Effector memory CD8-positive, alpha-beta T cell (primary cell): ENCODE measurements around the gene NT5C3B.
"Not testable (repeated sequence)": the region's sequence is repeated elsewhere in the genome, so short reads cannot be mapped to it uniquely, and the experiment has no call there.

Experiments used
- ATAC-seq: fragments of 150-1000 bp; cut with Tn5 transposase; replicated peaks from 2 replicates; pipeline ENCODE4 v1.10.0; 2021; ENCODE audit warnings: mild to moderate bottlenecking, moderate library complexity
- DNase-seq, 3 experiments: peaks; one replicate each; pipeline ENCODE4 v3.0.0; 2021
- H3K27ac Mint-ChIP-seq, 2 donors: one replicate each; pipeline ENCODE4 v1.8.0; 2022; ENCODE audit warnings: mild to moderate bottlenecking in 2 of 2, mixed read lengths in 2 of 2, moderate library complexity in 2 of 2
- H3K27me3 Mint-ChIP-seq, 2 donors: one replicate each; pipeline ENCODE4 v1.8.0; 2022; ENCODE audit warnings: mixed read lengths in 2 of 2
- H3K36me3 Mint-ChIP-seq: one replicate; pipeline ENCODE4 v1.8.0; 2022; ENCODE audit warnings: mild to moderate bottlenecking, moderate library complexity, mixed read lengths; ENCODE audit not compliant: insufficient read depth
- H3K4me1 Mint-ChIP-seq, 2 donors: one replicate each; pipeline ENCODE4 v1.8.0; 2022; ENCODE audit warnings: low read depth in 2 of 2, mixed read lengths in 2 of 2
- H3K4me3 Mint-ChIP-seq, 2 donors: one replicate each; pipeline ENCODE4 v1.8.0; 2022; ENCODE audit warnings: mild to moderate bottlenecking in 2 of 2, mixed read lengths in 2 of 2, moderate library complexity in 2 of 2
- H3K9me3 Mint-ChIP-seq, 2 donors: one replicate each; pipeline ENCODE4 v1.8.0; 2022; ENCODE audit warnings: mixed read lengths in 2 of 2

NT5C3B gene

DNA sequence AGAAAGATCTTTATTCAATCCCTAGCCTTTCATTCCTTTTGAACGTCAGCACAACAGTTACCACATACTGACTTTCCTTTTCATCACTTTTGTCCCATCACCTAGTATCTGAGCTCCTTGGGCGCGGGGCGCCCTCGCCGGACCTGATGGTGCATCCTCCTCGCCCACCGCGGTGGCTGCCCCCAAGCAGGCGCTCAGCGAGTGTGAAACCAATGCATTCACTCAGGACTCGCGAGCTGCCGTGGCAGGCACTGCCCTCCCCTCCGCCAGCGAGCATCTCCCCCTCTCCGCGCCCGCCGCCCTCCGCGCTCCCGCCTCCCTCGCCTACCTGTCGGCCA, 28.4 kb upstream of the NT5C3B start:
- H3K4me3 Mint-ChIP-seq, result no peak overlapping the region
- H3K4me1 Mint-ChIP-seq, result peaks cover 11 to 15% of the 10 kb centered on the region in 2 donors
- ATAC-seq, result peak; percentile 49
- H3K27me3 Mint-ChIP-seq, result no peaks in the 10 kb centered on the region
- no peak overlapping the region for H3K27ac Mint-ChIP-seq
- H3K36me3 Mint-ChIP-seq, result peaks cover 27% of the 10 kb centered on the region
- no peaks in the 10 kb centered on the region for H3K9me3 Mint-ChIP-seq
- no peak for DNase-seq

DNA sequence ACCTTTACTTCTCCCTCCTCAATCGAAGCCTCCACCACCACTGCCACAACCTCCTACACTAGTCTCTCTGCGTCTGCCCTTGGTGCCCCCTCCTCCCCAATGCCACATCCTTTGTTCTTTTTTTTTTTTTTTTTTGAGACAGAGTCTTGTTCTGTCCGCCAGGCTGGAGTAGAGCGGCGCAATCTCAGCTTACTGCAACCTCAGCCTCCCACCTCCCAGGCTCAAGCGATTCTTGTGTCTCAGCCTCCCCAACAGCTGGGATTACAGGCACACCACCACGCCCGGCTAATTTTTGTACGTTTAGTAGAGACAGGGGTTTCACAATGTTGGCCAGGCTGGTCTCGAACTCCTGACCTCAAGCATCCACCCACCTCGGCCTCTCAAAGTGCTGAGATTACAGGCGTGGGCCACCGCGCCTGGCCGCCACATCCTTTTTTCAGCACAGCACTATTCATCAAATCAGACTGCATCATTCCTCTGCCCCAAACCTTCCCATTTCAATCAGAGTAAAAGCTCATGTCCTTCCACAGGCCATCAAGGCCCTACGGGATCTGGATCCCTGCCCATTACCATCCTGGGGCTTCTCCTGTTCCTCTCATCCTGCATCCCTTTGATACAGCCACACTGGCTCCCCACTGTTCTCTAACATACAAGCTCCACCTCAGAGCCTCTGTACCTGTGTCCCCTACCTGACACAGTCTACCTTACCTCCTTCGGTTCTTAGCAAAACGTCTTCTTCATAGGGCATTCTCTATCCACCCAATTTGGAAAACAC, 27.2 kb upstream of the NT5C3B start:
- H3K36me3 Mint-ChIP-seq, result peaks cover 17% of the 10 kb centered on the region
- DNase-seq, result peak; percentile 2 to 13 (median 9)
- ATAC-seq, result peak; percentile 25

DNA sequence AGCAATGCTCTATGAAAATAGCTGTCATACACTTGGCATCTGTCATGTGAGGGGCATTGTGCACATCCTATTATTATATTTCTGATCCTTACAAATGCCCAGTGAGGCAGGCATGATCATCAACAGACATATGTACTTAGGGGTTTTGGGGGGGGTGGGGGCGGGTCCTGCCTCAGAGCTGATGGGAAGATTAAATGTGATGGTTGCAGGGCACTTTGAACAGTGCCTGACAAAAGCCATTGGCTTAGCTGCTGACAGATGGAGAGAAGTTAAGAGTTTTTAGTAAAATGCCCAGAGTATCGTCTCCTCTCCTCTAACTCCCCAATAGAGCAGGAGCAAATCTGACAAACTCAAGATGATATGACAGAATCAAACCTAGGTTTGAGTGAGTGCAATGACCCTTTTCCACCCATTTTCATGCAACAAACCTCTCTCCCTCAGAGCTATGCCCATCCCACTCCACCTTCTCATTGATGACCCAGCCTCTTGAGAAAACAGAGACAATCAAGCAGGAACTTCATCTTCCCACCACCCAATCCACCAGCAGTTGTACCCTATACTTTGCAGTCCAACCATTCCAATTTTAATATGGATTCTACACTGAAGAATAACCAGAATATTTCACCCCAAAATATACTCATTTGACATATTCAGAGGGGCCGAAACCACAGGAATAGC, 24.4 kb upstream of the NT5C3B start:
- no peaks in the 10 kb centered on the region for H3K9me3 Mint-ChIP-seq
- H3K36me3 Mint-ChIP-seq, result peaks cover 16% of the 10 kb centered on the region
- DNase-seq (no peak), ATAC-seq (no peak)
- no peaks in the 10 kb centered on the region for H3K27me3 Mint-ChIP-seq
- no peak overlapping the region for H3K27ac Mint-ChIP-seq
- peak overlapping the region in 1 of 2 donors; percentile 14 for H3K4me3 Mint-ChIP-seq
- peaks cover 14 to 43% of the 10 kb centered on the region in 2 donors for H3K4me1 Mint-ChIP-seq

More for the DNA sequence above, 27.2 kb upstream of the NT5C3B start:
- Mint-ChIP-seq H3K4me3 (no peak overlapping the region), H3K27me3 (no peaks in the 10 kb centered on the region), H3K4me1 (peaks cover 11 to 24% of the 10 kb centered on the region in 2 donors), H3K27ac (no peak overlapping the region), H3K9me3 (no peaks in the 10 kb centered on the region)

DNA sequence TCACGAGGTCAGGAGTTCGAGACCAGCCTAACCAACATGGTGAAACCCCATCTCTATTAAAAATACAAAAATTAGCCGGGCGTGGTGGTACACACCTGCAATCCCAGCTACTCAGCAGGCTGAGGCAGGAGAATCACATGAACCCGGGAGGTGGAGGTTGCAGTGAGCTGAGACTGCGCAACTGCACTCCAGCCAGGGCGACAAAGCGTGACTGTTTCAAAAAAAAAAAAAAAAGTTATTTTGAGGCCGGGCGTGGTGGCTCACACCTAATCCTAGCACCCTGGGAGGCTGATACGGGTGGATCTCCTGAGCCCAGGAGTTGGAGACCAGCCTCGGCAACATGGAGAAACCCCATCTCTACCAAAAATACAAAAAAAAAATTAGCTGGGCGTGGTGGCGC, 15.3 kb upstream of the NT5C3B start:
- ATAC-seq, result not testable (repeated sequence)
- peaks cover 18 to 33% of the 10 kb centered on the region in 2 donors for H3K4me1 Mint-ChIP-seq

DNA sequence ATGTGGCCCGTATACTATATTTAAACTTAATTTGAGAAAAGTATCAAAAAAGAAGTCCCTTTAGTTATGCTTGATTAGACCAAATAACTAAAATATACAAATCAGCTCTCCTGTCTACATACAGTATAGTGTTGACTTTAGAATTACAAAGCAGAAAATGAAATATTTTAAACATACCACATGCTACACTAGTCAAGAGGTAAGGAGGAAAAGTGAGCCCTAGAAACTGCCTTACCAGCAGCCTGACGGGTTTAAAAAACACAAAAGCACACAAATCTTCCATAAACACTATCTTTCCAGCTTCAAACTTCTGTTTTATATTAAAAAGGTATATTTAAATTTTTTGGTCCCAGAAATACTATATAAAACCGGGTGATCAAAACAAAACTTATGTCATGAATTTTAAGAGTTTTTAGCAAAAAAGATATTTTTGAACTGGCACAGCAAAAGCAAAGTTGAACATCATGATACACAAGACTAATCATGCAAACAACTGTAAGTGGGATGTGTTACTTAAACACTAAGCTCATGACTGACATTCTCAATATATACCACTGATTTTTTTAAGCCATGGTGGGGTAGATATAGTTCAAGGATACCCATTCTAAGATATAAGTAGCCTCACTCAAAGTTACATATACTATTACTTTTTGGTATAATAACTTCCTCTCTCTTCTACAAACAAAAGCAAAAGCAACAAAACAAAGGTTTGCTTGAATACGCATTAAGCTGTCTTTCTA, 13.4 kb upstream of the NT5C3B start:
- H3K9me3 Mint-ChIP-seq, result no peaks in the 10 kb centered on the region
- H3K27me3 Mint-ChIP-seq, result no peaks in the 10 kb centered on the region
- H3K36me3 Mint-ChIP-seq, result peaks cover 38% of the 10 kb centered on the region
- peaks cover 17 to 25% of the 10 kb centered on the region in 2 donors for H3K4me1 Mint-ChIP-seq
- DNase-seq (no peak), ATAC-seq (no peak)
- H3K27ac Mint-ChIP-seq, result no peak overlapping the region
- no peak overlapping the region for H3K4me3 Mint-ChIP-seq

More for the DNA sequence above, 15.3 kb upstream of the NT5C3B start:
- H3K36me3 Mint-ChIP-seq, result peaks cover 46% of the 10 kb centered on the region
- H3K9me3 Mint-ChIP-seq, DNase-seq, H3K4me3 Mint-ChIP-seq, H3K27me3 Mint-ChIP-seq, H3K27ac Mint-ChIP-seq: not testable (repeated sequence)

DNA sequence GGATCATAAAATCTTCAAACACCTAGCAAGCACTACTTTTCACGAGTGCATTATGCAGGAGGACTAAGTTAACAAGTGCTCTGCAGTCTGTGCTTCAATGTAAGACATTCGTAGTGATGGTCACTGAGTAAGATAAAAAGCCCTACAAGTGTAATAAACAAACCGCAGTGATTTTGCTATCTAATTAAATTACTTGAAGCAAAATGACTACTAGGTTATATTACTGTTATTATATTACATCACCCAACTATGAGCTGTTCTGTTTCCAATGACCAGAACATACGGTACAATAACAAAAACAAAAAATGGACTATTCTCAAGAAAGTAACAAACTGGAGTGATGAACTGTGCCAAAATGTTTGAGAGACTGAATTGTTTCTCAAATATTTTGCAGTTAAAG, 12.8 kb upstream of the NT5C3B start:
- peaks cover 34% of the 10 kb centered on the region for H3K36me3 Mint-ChIP-seq
- no peak overlapping the region for H3K27ac Mint-ChIP-seq

DNA sequence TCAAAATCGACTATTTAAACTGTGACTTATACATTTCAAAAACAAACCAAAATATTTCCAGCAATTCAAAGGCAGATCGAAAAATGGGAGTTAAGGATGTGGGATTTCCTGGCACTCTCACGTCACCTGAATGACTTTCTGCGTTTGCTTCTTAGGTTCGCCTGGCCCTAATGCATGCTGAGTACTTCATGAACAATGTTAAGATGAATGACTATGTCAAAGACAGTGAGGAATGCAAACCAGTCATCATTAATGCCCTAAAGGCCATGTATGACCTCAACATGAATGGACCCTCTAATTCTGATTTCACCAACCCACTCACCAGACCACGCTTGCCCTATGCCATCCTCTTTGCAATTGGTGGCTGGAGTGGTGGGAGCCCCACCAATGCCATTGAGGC, 8.9 kb upstream of the NT5C3B start:
- Mint-ChIP-seq H3K9me3 (no peaks in the 10 kb centered on the region), H3K36me3 (peaks cover 3% of the 10 kb centered on the region), H3K27me3 (no peaks in the 10 kb centered on the region), H3K4me1 (peaks cover 6 to 14% of the 10 kb centered on the region in 2 donors), H3K4me3 (no peak overlapping the region), H3K27ac (no peak overlapping the region)
- ATAC-seq, result no peak
- DNase-seq, result no peak

More for the DNA sequence above, 12.8 kb upstream of the NT5C3B start:
- H3K4me1 Mint-ChIP-seq, result peaks cover 17 to 25% of the 10 kb centered on the region in 2 donors
- DNase-seq (no peak), ATAC-seq (no peak)
- no peak overlapping the region for H3K4me3 Mint-ChIP-seq
- H3K27me3 Mint-ChIP-seq, result no peaks in the 10 kb centered on the region
- no peaks in the 10 kb centered on the region for H3K9me3 Mint-ChIP-seq

DNA sequence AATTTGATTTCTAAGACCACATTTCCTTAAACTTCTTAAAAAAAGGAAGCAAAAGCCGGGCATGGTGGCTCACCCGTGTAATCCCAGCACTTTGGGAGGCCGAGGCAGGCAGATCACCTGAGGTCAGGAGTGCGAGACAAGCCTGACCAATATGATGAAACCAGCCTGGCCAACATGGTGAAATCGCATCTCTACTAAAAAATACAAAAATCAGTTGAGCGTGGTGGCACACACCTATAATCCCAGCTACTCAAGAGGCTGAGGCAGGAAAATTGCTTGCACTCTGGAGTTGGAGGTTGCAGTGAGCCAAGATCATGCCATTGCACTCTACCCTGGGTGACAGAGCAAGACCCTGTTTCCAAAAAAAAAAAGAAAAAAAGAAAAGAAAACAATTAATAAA, 4.7 kb upstream of the NT5C3B start:
- ATAC-seq, DNase-seq, H3K9me3 Mint-ChIP-seq, H3K27me3 Mint-ChIP-seq, H3K27ac Mint-ChIP-seq, H3K4me1 Mint-ChIP-seq, H3K36me3 Mint-ChIP-seq, H3K4me3 Mint-ChIP-seq: not testable (repeated sequence)

DNA sequence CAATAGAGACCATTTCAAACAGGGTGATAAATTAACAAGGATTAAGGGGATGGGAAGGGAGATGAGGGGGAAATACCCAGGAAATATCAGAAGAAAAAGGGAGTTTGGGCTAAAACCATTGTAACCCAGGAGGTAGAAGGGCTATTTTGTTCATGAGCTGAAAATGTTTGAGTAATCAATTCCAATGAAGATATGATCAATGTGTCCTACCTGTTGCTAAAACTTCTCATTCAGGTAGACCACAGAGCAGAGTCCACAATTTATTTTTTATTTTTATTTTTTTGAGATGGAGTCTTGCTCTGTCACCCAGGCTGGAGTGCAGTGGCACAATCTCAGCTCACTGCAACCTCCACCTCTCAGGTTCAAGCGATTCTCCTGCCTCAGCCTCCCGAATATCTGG, 3.4 kb upstream of the NT5C3B start:
- H3K27ac Mint-ChIP-seq, H3K36me3 Mint-ChIP-seq, DNase-seq, H3K9me3 Mint-ChIP-seq, H3K4me1 Mint-ChIP-seq, ATAC-seq, H3K4me3 Mint-ChIP-seq, H3K27me3 Mint-ChIP-seq: not testable (repeated sequence)

DNA sequence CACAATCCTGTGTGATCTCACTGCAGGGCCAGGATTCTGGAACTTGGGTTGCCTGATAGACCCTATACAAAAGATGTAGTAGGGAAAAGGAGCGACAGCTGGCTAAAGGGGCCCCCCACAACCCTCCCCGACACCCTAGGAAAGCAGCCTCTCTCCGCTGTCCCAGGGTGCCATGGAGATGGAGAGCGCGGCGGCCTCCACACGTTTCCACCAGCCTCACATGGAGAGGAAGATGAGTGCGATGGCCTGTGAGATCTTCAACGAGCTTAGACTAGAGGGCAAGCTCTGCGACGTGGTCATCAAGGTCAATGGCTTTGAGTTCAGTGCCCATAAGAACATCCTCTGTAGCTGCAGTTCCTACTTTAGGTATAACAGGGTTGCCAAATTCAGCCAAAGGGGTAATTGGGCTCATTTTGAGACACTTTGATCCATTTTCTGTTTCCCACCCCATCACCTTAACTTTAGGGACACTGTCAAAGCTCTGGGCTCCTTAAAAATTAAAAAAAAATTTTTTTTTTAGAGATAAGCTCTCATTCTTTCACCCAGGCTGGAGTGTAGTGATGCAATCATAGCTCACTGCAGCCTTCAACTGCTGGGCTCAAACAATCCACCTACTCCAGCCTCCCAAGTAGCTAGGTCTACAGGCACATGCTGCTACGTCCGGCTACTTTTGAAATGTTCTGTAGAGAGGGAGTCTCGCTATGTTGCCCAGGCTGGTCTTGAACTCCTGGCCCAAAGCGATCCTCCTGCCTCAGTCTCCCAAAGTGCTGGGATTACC, 1.9 kb upstream of the NT5C3B start, which contains the start of gene KLHL10:
KLHL10 (plus strand) TSS at position 65 of the 778 bp plus-strand sequence; CDS start at position 173, 108 bp downstream.
- H3K27ac Mint-ChIP-seq, result no peak within 1 kb of the TSS
- H3K4me1 Mint-ChIP-seq, result peaks cover 7 to 8% of the 10 kb centered on the region in 2 donors
- no peak for ATAC-seq
- no peaks in the 10 kb centered on the region for H3K9me3 Mint-ChIP-seq
- H3K36me3 Mint-ChIP-seq, result peaks cover 4% of the 10 kb centered on the region
- peak within 1 kb of the TSS; percentile 80 for H3K4me3 Mint-ChIP-seq
- H3K27me3 Mint-ChIP-seq, result peaks cover 0 to 9% of the 10 kb centered on the region in 2 donors
- no peak for DNase-seq

DNA sequence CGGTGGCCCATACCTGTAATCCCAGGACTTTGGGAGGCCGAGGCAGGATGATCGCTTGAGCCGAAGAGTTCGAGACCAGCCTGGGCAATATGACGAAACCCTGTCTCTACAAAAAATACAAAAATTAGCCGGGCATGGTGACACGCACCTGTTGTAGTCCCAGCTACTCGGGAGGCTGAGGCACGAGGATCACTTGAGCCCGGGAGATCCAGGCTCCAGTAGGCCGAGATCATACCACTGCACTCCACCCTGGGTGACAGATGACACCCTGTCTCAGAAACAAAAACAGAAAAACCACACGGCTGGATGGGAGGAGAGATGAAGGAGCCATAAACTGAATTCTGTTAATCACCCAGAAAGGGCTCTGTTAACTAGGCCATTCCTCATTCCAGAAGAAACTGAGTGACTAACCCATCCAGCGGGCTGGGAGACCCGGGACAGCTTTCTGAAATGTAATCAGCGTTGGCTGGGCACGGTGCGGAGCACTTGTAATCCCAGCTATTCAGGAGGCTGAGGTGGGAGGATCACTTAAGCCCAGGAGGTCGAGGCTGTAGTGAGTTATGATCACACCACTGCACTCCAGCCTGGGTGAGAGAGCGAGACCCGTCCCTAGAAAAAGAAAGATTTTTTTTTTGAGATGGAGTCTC, 641 bp upstream of the NT5C3B start:
- Mint-ChIP-seq H3K9me3 (no peaks in the 10 kb centered on the region), H3K36me3 (peaks cover 4% of the 10 kb centered on the region), H3K4me3 (peak overlapping the region; percentile 80), H3K27ac (no peak overlapping the region), H3K4me1 (peaks cover 7 to 8% of the 10 kb centered on the region in 2 donors), H3K27me3 (peaks cover 0 to 9% of the 10 kb centered on the region in 2 donors)
- DNase-seq (no peak), ATAC-seq (no peak)

DNA sequence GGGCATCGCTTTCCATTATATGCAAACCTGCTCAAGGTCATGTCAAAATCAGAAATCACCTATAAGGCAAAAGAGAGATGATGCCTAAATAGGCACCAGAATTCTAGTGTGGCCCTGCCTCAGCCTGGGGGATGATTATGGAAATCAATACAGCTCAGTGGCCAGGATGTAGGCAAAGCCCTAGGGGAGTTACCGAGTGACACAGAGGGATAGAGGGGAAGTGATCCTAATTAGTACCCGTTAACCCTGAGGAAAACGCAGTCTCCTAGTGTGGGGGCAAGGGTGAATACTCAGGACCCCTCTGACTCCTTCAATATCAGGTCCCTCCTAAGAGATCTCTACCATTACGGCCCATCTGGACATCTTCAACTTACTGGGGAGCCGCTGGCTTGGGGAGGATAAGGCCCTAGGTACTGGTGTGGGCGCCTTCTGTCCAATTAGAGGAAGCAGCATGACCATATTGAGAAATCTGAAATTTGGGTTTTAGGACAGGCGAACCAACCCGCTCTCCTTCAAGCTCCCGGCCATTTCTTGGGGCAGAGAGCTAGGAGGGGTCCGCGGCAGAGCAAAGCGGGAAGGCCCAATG, 725 bp downstream of the NT5C3B start:
- no peaks in the 10 kb centered on the region for H3K9me3 Mint-ChIP-seq
- H3K27me3 Mint-ChIP-seq, result peaks cover 0 to 9% of the 10 kb centered on the region in 2 donors
- H3K4me1 Mint-ChIP-seq, result peaks cover 7 to 8% of the 10 kb centered on the region in 2 donors
- ATAC-seq, result peak; percentile 31
- peaks cover 12% of the 10 kb centered on the region for H3K36me3 Mint-ChIP-seq
- no peak for DNase-seq
- peak overlapping the region; percentile 35 to 69 for H3K27ac Mint-ChIP-seq
- peak overlapping the region; percentile 80 for H3K4me3 Mint-ChIP-seq
